Gastroesophageal sphincter (tissue), 3 donors: ENCODE measurements around the gene ACTR3.

ENCODE experiments used
- CTCF ChIP-seq, 4 experiments: fragments of 200-600 bp in 2 of 4; fragments of 450-650 bp in 2 of 4; sonication (generic) in 1 of 4; IDR thresholded peaks; one replicate each; pipeline ENCODE4 v1.5.1; 2017 to 2019; ENCODE audit warnings: antibody characterized with exemption in 4 of 4, mild to moderate bottlenecking in 2 of 4, moderate library complexity in 2 of 4
- POLR2A ChIP-seq, 2 donors: fragments of 450-650 bp; IDR thresholded peaks; one replicate each; pipeline ENCODE4 v1.6.1; 2017; ENCODE audit warnings: antibody characterized with exemption in 2 of 2, mild to moderate bottlenecking in 2 of 2, moderate library complexity in 1 of 2

GRCh38 chr2:113966832-113967231 lies 76.9 kb downstream of the ACTR3 start:
- no peak for TF ChIP-seq CTCF (IDR thresholded peaks at IDR 0.05)
- TF ChIP-seq POLR2A (IDR thresholded peaks at IDR 0.05): no peak
